ENCODE measurements around the gene SRRM5. TPM values are rescaled to one million over a fixed set of nuclear protein-coding genes. Genes with fewer than 3 reads are reported as not detected.
A peak's percentile ranks its signal among the peaks of the same experiment; 100 is the strongest.
"Not testable (repeated sequence)": the region's sequence is repeated elsewhere in the genome, so short reads cannot be mapped to it uniquely, and the experiment has no call there.

The SRRM5 gene
- total RNA-seq, 1 donor from 2014 or later, result 0.37 TPM

DNA sequence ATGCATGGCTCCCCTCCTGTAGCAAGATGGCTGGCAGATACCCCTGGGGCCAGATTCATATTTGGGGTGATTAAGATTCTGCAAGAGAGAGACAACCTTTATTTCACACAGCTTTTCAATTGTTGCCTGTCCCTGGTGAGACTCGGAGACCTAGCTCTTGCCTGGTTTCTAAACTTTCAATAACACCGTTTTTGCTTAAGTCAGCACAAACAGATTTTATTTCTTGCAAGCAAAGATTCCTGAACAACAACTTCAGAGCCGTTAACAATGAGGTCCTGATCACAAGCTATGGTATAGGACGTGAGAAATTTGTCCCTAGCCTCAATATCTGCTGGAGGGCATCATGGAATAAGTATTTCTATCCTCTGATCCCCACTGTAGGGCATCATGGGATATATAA is 30.6 kb downstream of the SRRM5 start:
- intact Hi-C loops (cut with micrococcal nuclease), result no loop called here
- H3K36me3 Mint-ChIP-seq (ENCODE audit: low read depth), result peaks cover 16% of the 10 kb centered on the region
- H3K27me3 Mint-ChIP-seq, result peaks cover 35% of the 10 kb centered on the region
- peaks cover 17% of the 10 kb centered on the region for H3K4me1 Mint-ChIP-seq
- DNase-seq, result no peak
- H3K27ac Mint-ChIP-seq, result no peak overlapping the region
- H3K9me3 Mint-ChIP-seq, result no peaks in the 10 kb centered on the region
- no peak overlapping the region for H3K4me3 Mint-ChIP-seq

DNA sequence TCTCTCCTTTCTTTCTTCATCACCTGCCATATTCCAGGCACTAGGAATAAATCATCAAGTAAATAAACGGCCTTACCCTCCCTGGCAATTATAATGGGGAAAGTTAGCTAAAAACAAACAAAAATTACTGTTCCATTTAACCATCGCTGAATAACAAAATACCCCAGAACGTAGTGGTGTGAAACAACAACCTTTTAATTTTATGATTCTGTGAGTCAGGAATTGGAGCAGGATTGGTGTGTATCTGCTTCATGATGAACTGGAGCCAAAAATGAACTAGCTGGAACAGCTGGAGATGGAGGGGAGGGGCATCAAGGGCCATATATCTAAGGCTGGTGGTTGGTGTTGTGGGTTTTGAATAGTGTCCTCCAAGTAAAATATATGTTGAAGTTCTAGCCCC is 31.4 kb downstream of the SRRM5 start:
- H3K36me3 Mint-ChIP-seq (ENCODE audit: low read depth), result peaks cover 20% of the 10 kb centered on the region
- intact Hi-C loops (cut with micrococcal nuclease), result no loop called here

DNA sequence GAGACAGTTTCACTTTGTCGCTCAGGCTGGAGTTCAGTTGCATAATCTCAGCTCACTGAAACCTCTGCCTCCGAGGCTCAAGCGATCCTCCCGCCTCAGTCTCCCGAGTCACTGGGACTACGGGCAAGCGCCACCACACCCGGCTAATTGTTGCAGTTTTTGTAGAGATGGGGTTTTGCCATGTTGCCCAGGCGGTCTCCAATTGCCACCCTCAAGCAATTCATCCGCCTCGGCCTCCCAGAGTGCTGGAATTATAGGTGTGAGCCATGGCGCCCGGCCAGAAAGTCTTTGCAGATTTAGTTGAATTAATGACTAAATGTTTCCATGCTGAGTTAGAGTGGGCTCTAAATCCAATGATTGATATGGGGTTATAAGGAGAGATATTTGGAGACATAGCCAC is 32.3 kb downstream of the SRRM5 start:
- intact Hi-C loops (cut with micrococcal nuclease), result no loop called here
- Mint-ChIP-seq H3K27ac (no peak overlapping the region), H3K4me1 (peaks cover 8% of the 10 kb centered on the region), H3K27me3 (peaks cover 19% of the 10 kb centered on the region), H3K36me3 (ENCODE audit: low read depth) (peaks cover 22% of the 10 kb centered on the region), H3K4me3 (no peak overlapping the region), H3K9me3 (no peaks in the 10 kb centered on the region)
- DNase-seq, result no peak

More for the DNA sequence above, 31.4 kb downstream of the SRRM5 start:
- Mint-ChIP-seq H3K27me3 (peaks cover 27% of the 10 kb centered on the region), H3K4me3 (no peak overlapping the region), H3K27ac (no peak overlapping the region), H3K4me1 (peaks cover 13% of the 10 kb centered on the region), H3K9me3 (no peaks in the 10 kb centered on the region)
- no peak for DNase-seq

DNA sequence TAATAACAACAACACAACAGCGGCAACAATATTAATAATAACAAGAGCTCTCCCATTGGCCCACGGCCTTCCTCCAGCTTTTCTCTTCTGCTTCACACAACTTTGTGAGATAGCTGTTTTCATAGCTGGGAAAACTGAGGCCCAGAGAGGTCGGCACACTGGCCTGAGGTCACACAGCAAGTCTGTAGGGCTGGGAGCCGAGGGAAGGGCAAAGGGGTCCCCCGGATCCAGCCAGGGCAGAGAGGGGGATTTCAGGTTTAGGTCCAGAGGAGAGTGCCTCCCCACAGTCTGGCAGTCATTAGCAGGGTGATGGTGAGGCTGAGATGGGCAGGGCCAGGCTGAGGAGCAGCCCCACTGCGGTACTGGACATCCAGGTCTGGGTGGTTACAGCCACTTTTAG is 36.7 kb downstream of the SRRM5 start:
- Mint-ChIP-seq H3K36me3 (ENCODE audit: low read depth) (peaks cover 36% of the 10 kb centered on the region), H3K4me1 (peaks cover 1% of the 10 kb centered on the region), H3K9me3 (no peaks in the 10 kb centered on the region), H3K4me3 (no peak overlapping the region), H3K27ac (no peak overlapping the region), H3K27me3 (no peaks in the 10 kb centered on the region)
- no peak for DNase-seq
- intact Hi-C loops (cut with micrococcal nuclease), result no loop called here

DNA sequence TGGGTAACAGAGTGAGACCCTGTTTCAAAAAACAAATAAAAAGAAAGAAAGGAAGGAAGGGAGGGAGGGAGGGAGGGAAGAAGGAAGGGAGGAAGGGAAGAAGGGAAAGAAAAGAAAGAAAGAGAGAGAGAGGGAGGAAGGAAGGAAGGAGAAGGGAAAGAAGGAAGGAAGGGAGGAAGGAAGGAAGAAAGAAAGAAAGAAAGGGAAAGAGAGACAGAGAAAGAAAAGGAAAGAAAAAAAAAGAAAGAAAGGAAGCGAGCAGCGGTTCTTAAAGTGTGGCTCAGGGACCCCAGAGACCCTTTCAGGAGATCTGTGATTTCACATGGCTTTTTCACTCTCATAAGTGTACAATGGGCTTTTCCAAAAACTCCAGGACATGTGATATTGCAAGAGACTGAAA is 37.6 kb downstream of the SRRM5 start:
- Mint-ChIP-seq H3K4me1 (peaks cover 1% of the 10 kb centered on the region), H3K9me3 (no peaks in the 10 kb centered on the region), H3K27me3 (no peaks in the 10 kb centered on the region)

DNA sequence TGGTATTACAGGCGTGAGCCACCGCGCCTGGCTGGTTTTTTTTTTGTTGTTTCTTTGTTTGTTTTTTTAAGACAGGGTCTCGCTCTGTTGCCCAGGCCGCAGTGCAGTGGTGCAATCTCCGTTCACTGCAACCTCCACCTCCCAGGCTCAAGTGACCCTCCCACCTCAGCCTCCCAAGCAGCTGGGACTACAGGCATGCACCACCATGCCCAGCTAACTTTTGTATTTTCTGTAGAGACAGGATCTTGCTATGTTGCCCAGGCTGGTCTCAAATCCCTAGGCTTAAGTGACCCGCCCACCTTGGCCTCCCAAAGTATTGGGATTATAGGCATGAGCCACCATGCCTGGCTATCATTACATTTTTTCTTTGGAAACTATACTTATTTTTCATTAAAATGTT is 38.4 kb downstream of the SRRM5 start:
- H3K36me3 Mint-ChIP-seq (ENCODE audit: low read depth), result peaks cover 44% of the 10 kb centered on the region
- intact Hi-C loops (cut with micrococcal nuclease); H3K27ac Mint-ChIP-seq; H3K9me3 Mint-ChIP-seq; H3K4me1 Mint-ChIP-seq; H3K4me3 Mint-ChIP-seq; DNase-seq; H3K27me3 Mint-ChIP-seq: not testable (repeated sequence)

More for the DNA sequence above, 37.6 kb downstream of the SRRM5 start:
- H3K4me3 Mint-ChIP-seq, result no peak overlapping the region
- no peak for DNase-seq
- H3K27ac Mint-ChIP-seq, result no peak overlapping the region
- intact Hi-C loops (cut with micrococcal nuclease), result no loop called here
- H3K36me3 Mint-ChIP-seq (ENCODE audit: low read depth), result peaks cover 39% of the 10 kb centered on the region

DNA sequence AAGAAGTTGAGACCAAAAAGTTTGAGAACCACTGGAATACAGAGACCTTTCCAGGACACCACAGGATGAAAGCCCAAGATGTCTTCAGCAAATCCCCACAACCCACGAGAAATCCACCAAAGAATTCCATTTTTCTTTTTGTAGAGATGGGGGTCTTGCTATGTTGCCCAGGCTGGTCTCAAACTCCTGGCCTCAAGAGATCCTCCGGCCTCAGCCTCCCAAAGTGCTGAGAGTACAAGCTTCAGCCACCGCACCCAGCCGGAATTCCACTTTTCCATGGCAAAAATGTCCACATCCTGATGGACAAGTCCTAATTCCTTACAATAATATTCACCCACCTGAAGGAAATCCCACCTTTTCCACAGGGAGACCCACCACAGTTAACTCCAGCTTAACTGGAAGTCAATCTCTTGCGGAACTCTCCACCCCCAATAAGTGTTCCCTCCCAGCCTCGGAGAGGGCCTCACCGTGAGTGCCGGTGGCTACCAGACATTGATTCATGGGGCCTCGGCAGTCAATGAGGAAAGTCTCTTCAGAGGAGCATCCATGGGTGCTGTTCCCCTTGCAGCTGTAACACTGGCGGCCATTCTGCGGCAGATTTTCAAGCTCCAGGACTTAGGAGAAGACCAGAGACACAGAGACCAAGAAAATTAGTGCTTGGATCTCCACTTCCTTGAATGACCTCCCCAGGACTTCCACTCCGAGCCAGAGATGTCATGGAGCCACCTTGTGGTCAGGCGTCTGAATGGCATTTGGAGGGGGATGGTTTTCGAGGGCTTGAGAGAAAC is 40.1 kb downstream of the SRRM5 start:
- Mint-ChIP-seq H3K36me3 (ENCODE audit: low read depth) (peaks cover 50% of the 10 kb centered on the region), H3K9me3 (no peaks in the 10 kb centered on the region), H3K27me3 (no peaks in the 10 kb centered on the region), H3K4me3 (no peak overlapping the region), H3K27ac (no peak overlapping the region), H3K4me1 (no peaks in the 10 kb centered on the region)
- intact Hi-C loops (cut with micrococcal nuclease), result loop anchor here (1.0 kb wide), 1 partner anchor 97 kb away; no protein-coding TSS in a partner anchor
- peak; percentile 83 for DNase-seq

DNA sequence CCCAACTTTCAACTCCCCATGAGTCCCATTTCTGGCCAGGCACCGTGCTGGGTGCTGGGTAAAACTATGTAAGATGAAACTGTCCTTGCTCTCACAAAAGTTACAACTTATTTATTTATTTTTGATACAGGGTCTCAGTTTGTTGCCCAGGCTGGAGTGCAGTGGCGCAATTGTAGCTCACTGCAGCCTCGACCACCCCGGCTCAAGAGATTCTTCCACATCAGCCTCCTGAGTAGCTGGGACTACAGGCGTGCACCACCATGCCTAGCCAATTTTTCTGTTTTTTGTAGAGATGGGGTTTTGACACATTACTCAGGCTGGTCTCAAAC is 40.6 kb downstream of the SRRM5 start:
- DNase-seq, result no peak
- no peaks in the 10 kb centered on the region for H3K4me1 Mint-ChIP-seq
- peaks cover 50% of the 10 kb centered on the region for H3K36me3 Mint-ChIP-seq (ENCODE audit: low read depth)
- no peak overlapping the region for H3K27ac Mint-ChIP-seq
- intact Hi-C loops (cut with micrococcal nuclease), result loop anchor here (1.0 kb wide), 1 partner anchor 97 kb away; no protein-coding TSS in a partner anchor
- no peak overlapping the region for H3K4me3 Mint-ChIP-seq
- H3K9me3 Mint-ChIP-seq, result no peaks in the 10 kb centered on the region
- no peaks in the 10 kb centered on the region for H3K27me3 Mint-ChIP-seq

DNA sequence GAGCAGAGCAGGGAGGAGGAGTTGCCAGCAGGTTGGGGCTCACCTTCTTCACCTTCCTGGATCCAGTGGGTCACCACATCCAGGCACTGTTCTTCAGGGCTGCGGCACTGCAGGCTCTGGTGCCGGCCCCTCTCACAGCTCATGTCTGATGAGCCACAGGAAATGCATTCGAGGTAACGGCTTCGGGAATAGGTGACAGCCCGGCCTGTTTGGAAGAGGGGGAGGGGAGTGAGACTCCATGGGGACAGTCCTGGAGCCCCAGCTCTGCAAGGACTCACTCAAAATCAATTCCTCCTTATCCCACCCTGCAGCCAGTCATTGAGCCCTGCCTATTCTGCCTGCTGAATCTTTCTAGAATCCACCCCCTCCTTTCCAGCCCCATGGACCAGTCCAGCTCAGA is 44.5 kb downstream of the SRRM5 start:
- H3K4me3 Mint-ChIP-seq, result no peak overlapping the region
- intact Hi-C loops (cut with micrococcal nuclease), result no loop called here

DNA sequence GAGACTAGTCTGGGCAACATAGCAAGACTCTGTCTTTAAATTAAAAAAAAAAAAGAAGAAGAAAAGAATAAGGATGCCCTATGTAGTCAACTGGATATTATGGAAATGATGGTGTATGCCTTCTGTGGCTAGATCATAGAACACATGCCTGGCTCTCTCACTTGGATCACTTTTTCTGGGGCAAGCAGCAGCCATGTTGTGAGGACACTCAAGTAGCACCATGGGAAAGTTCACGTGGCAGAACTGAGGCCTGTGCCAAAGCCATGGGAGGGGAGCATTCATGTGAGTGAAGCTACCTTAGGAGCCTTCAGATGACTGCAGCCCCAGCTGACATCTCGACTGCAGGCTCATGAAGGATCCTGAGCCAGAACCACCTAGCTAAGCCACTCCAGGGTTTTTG is 46.1 kb downstream of the SRRM5 start:
- H3K4me1 Mint-ChIP-seq, result peaks cover 4% of the 10 kb centered on the region
- no peaks in the 10 kb centered on the region for H3K9me3 Mint-ChIP-seq
- H3K27me3 Mint-ChIP-seq, result no peaks in the 10 kb centered on the region
- no peak overlapping the region for H3K27ac Mint-ChIP-seq
- H3K4me3 Mint-ChIP-seq, result no peak overlapping the region
- DNase-seq, result no peak
- peaks cover 63% of the 10 kb centered on the region for H3K36me3 Mint-ChIP-seq (ENCODE audit: low read depth)
- intact Hi-C loops (cut with micrococcal nuclease), result no loop called here

More for the DNA sequence above, 44.5 kb downstream of the SRRM5 start:
- H3K27me3 Mint-ChIP-seq, result no peaks in the 10 kb centered on the region
- H3K27ac Mint-ChIP-seq, result peak overlapping the region; percentile 65
- H3K36me3 Mint-ChIP-seq (ENCODE audit: low read depth), result peaks cover 60% of the 10 kb centered on the region
- no peak for DNase-seq
- H3K4me1 Mint-ChIP-seq, result peaks cover 2% of the 10 kb centered on the region
- no peaks in the 10 kb centered on the region for H3K9me3 Mint-ChIP-seq

DNA sequence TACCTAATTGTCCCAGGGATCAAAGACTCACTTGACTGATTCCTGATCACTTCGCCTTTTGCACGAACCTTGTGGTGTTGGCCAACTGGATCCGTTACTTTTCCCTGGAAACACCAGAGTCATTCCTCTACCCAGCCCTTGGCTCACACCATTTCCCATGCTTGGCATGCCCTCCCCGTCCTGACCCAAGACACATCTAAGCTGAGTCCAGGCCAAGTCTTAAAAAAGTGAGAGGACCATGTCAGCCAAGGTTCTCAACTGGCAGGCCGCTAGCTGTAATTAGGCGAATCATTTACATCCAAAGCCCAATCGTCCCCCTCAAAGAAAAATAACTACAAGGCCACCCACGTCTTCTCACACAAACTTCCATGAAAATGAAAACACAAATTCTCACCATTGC is 46.6 kb downstream of the SRRM5 start:
- no peaks in the 10 kb centered on the region for H3K9me3 Mint-ChIP-seq
- H3K36me3 Mint-ChIP-seq (ENCODE audit: low read depth), result peaks cover 61% of the 10 kb centered on the region
- intact Hi-C loops (cut with micrococcal nuclease), result no loop called here
- no peak for DNase-seq
- no peak overlapping the region for H3K27ac Mint-ChIP-seq
- H3K27me3 Mint-ChIP-seq, result no peaks in the 10 kb centered on the region
- no peak overlapping the region for H3K4me3 Mint-ChIP-seq
- H3K4me1 Mint-ChIP-seq, result peaks cover 5% of the 10 kb centered on the region

DNA sequence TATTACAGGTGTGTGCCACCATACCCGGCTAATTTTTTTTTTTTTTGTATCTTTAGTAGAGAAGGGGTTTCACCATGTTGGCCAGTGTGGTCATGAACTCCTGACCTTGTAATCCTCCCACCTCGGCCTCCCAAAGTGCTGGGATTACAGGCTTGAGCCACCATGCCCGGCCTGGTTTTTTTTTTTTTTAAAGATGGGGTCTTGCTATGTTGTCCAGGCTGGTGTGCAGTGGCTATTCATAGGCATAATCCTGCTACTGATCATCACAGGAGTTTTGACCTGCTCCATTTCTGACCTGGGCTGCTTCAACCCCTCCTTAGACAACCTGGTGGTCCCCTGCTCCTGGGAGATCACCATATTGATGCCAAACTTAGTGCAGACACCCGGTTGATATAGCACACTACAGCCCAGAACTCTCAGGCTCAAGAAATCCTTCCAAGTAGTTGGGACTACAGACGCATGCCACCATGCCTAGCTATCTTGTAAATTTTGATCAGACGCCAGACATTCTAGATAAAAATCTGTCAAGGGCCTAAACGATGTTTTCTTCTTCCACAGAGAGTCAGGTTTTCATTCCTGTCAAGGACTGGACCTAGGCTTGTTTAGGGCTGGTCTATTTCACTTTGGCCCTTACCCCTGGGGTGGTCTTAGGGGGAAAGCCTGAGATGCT is 48.5 kb downstream of the SRRM5 start:
- Mint-ChIP-seq H3K9me3 (peaks cover 6% of the 10 kb centered on the region), H3K4me1 (peaks cover 23% of the 10 kb centered on the region), H3K4me3 (no peak overlapping the region), H3K27ac (no peak overlapping the region), H3K27me3 (no peaks in the 10 kb centered on the region), H3K36me3 (ENCODE audit: low read depth) (peaks cover 69% of the 10 kb centered on the region)
- intact Hi-C loops (cut with micrococcal nuclease), result no loop called here
- DNase-seq, result no peak

DNA sequence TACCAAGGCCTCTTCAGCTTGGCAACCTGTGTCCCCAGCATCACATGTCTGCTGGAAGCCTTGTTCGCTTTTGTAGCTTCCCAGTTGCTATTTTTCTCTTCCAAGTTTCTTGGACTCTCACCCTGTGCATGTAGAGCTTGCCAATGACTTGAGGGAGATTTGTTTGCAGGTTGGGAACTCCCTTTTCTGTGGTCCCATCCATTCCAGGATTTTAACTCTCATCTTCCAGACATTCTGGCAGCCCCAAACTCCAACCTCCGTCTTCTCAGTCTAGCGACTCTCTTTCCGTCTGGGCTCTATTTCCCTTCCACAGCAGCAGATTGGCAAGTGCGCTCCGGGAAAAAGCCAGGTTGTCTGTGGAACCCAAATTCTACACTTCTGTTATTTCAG is 49.1 kb downstream of the SRRM5 start:
- Mint-ChIP-seq H3K4me3 (no peak overlapping the region), H3K27ac (no peak overlapping the region), H3K4me1 (peaks cover 24% of the 10 kb centered on the region), H3K9me3 (peaks cover 6% of the 10 kb centered on the region), H3K36me3 (ENCODE audit: low read depth) (peaks cover 64% of the 10 kb centered on the region), H3K27me3 (no peaks in the 10 kb centered on the region)
- no peak for DNase-seq
- intact Hi-C loops (cut with micrococcal nuclease), result no loop called here

DNA sequence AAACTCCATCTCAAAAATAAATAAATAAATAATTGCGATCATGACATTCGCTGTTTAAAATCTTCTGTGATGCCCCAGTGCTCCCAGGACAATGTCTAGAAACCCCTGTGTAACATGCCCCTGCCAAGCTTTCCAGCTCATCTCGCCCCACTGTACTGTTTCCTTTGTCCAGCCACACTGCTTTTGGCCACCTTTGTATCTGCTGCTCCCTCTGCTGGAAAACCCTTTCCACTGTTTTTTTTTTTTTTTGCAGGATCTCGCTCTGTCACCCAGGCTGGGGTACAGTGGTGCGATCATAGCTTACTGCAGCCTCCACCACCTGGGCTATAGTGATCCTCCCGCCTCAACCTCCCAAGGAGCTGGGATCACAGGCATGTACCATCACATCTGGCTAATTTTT is 50.6 kb downstream of the SRRM5 start:
- H3K9me3 Mint-ChIP-seq, result peaks cover 6% of the 10 kb centered on the region
- peaks cover 24% of the 10 kb centered on the region for H3K4me1 Mint-ChIP-seq
- H3K36me3 Mint-ChIP-seq (ENCODE audit: low read depth), result peaks cover 62% of the 10 kb centered on the region
- intact Hi-C loops (cut with micrococcal nuclease), result no loop called here
- no peak for DNase-seq
- H3K4me3 Mint-ChIP-seq, result no peak overlapping the region
- no peaks in the 10 kb centered on the region for H3K27me3 Mint-ChIP-seq
- H3K27ac Mint-ChIP-seq, result no peak overlapping the region
